ENCODE results near the gene LYRM7.

GRCh38 chr5:131164191-131165118 lies 6.3 kb upstream of the LYRM7 start:
- TF ChIP-seq POLR2AphosphoS5 (IDR thresholded peaks at IDR 0.05), result peak in 1 of 3 donors; percentile 72
- no peak for TF ChIP-seq EP300 (IDR thresholded peaks at IDR 0.05)
- peak in 1 of 2 donors; percentile 33 for TF ChIP-seq POLR2A (IDR thresholded peaks at IDR 0.05)
